Measurements from ENCODE around the gene CRACDL.

The CRACDL gene

GRCh38 chr2:98786179-98786578 is 149.8 kb downstream of the CRACDL start:
- no peak overlapping the region for H3K4me2 ChIP-seq (ENCODE audit: low read depth, low read length, poor library complexity, severe bottlenecking)
- no peaks in the 10 kb centered on the region for H3K79me2 ChIP-seq (ENCODE audit: insufficient read depth, low read length)
- H4K20me1 ChIP-seq (ENCODE audit: low read depth, low read length) = no peaks in the 10 kb centered on the region
- no peak overlapping the region for H3K9ac ChIP-seq (ENCODE audit: low read length)
- no peak overlapping the region for H3K27ac ChIP-seq (ENCODE audit: low read depth, low read length)
- H3K36me3 ChIP-seq (ENCODE audit: low read length) = no peaks in the 10 kb centered on the region
- no peaks in the 10 kb centered on the region for H3K9me2 ChIP-seq (replicated peaks; ENCODE audit: insufficient read depth, low read length)
- H3K4me3 ChIP-seq (ENCODE audit: insufficient read depth, low read length, poor library complexity, severe bottlenecking) = no peak overlapping the region
- no peak overlapping the region for H2AFZ ChIP-seq (ENCODE audit: low read depth, low read length, severe bottlenecking)
- 0 out of 2 replicates have a peak, but pooled peaks cover 4% of the 10 kb centered on the region for H3K27me3 ChIP-seq (ENCODE audit: low read length)
- TF ChIP-seq, protein P1, sequence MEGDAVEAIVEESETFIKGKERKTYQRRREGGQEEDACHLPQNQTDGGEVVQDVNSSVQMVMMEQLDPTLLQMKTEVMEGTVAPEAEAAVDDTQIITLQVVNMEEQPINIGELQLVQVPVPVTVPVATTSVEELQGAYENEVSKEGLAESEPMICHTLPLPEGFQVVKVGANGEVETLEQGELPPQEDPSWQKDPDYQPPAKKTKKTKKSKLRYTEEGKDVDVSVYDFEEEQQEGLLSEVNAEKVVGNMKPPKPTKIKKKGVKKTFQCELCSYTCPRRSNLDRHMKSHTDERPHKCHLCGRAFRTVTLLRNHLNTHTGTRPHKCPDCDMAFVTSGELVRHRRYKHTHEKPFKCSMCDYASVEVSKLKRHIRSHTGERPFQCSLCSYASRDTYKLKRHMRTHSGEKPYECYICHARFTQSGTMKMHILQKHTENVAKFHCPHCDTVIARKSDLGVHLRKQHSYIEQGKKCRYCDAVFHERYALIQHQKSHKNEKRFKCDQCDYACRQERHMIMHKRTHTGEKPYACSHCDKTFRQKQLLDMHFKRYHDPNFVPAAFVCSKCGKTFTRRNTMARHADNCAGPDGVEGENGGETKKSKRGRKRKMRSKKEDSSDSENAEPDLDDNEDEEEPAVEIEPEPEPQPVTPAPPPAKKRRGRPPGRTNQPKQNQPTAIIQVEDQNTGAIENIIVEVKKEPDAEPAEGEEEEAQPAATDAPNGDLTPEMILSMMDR (IDR thresholded peaks at IDR 0.05; ENCODE audit: insufficient read depth, low read length, poor library complexity, severe bottlenecking) = no peak
- TF ChIP-seq EZH2phosphoT487 (conservative IDR thresholded peaks at IDR 0.05; ENCODE audit: low read length) = no peak
- H3F3A ChIP-seq (ENCODE audit: insufficient read depth) = no peaks in the 10 kb centered on the region
- H3K9me3 ChIP-seq (ENCODE audit: insufficient read depth, low read length) = peaks cover 6% of the 10 kb centered on the region; the same call in 1 of the 2 replicates

DNA sequence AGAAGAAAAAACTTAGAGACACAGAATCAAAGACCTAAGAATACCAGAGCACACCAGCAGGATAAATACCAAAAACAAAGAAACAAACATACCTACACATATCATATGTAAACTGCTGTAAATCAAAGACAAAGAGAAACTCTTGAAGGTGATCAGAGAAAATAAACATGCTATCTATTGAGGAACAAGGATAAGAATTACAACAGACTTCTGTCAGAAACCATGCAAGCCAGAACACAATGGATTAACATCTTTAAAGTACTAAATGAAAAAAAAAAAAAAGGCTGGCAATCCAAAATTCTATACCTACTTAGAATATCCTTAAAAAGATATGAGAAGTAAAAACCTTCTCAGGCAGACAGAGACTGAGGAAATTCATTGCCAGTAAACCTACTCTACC is 153.5 kb downstream of the CRACDL start:
- Histone ChIP-seq H3K9me2 (replicated peaks; ENCODE audit: insufficient read depth, low read length) (no peaks in the 10 kb centered on the region), H3F3A (ENCODE audit: insufficient read depth) (no peaks in the 10 kb centered on the region), H3K4me3 (ENCODE audit: insufficient read depth, low read length, poor library complexity, severe bottlenecking) (no peak overlapping the region), H3K79me2 (ENCODE audit: insufficient read depth, low read length) (no peaks in the 10 kb centered on the region), H2AFZ (ENCODE audit: low read depth, low read length, severe bottlenecking) (no peak overlapping the region), H3K27ac (ENCODE audit: low read depth, low read length) (no peak overlapping the region), H3K9ac (ENCODE audit: low read length) (no peak overlapping the region), H4K20me1 (ENCODE audit: low read depth, low read length) (no peaks in the 10 kb centered on the region), H3K27me3 (ENCODE audit: low read length) (0 out of 2 replicates have a peak, but pooled peaks cover 4% of the 10 kb centered on the region), H3K9me3 (ENCODE audit: insufficient read depth, low read length) (peaks cover 9% of the 10 kb centered on the region; the same call in 1 of the 2 replicates), H3K4me2 (ENCODE audit: low read depth, low read length, poor library complexity, severe bottlenecking) (no peak overlapping the region), H3K36me3 (ENCODE audit: low read length) (no peaks in the 10 kb centered on the region)
- TF ChIP-seq EZH2phosphoT487 (conservative IDR thresholded peaks at IDR 0.05; ENCODE audit: low read length) = no peak
- TF ChIP-seq, protein P1 (IDR thresholded peaks at IDR 0.05; ENCODE audit: insufficient read depth, low read length, poor library complexity, severe bottlenecking) = no peak

DNA sequence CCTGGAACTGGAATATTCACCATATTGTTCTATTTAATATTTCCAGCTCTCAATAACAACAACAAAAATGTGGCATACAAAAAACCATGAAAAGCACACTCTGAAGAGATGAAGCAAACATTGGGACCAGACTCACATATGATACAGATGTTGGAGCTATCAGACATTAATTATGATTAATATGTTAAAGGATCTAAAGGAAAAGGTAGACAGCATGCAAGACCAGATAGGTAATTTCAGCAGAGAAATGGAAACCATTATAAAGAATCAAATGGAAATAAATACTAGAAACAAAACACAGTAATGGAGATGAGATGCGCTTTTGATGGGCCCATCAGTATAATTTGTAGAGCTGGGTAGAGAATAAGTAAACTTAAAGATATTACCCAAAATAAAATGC is 154.2 kb downstream of the CRACDL start:
- H3K9ac ChIP-seq (ENCODE audit: low read length) = no peak overlapping the region
- H3K79me2 ChIP-seq (ENCODE audit: insufficient read depth, low read length) = no peaks in the 10 kb centered on the region
- H3K9me2 ChIP-seq (replicated peaks; ENCODE audit: insufficient read depth, low read length) = no peaks in the 10 kb centered on the region
- 0 out of 2 replicates have a peak, but pooled peaks cover 4% of the 10 kb centered on the region for H3K27me3 ChIP-seq (ENCODE audit: low read length)
- no peaks in the 10 kb centered on the region for H4K20me1 ChIP-seq (ENCODE audit: low read depth, low read length)
- no peaks in the 10 kb centered on the region for H3F3A ChIP-seq (ENCODE audit: insufficient read depth)
- no peak overlapping the region for H3K27ac ChIP-seq (ENCODE audit: low read depth, low read length)
- no peak overlapping the region for H3K4me2 ChIP-seq (ENCODE audit: low read depth, low read length, poor library complexity, severe bottlenecking)
- H2AFZ ChIP-seq (ENCODE audit: low read depth, low read length, severe bottlenecking) = no peak overlapping the region
- H3K9me3 ChIP-seq (ENCODE audit: insufficient read depth, low read length) = peaks cover 9% of the 10 kb centered on the region; the same call in 1 of the 2 replicates
- no peak overlapping the region for H3K4me3 ChIP-seq (ENCODE audit: insufficient read depth, low read length, poor library complexity, severe bottlenecking)
- no peaks in the 10 kb centered on the region for H3K36me3 ChIP-seq (ENCODE audit: low read length)
- TF ChIP-seq, protein P1 (IDR thresholded peaks at IDR 0.05; ENCODE audit: insufficient read depth, low read length, poor library complexity, severe bottlenecking) = no peak
- TF ChIP-seq EZH2phosphoT487 (conservative IDR thresholded peaks at IDR 0.05; ENCODE audit: low read length) = no peak
